Embryonic facial prominence (tissue), 1 donor: ENCODE results near the gene AFDN.

Experiments
- DNase-seq: peaks from one replicate; pipeline ENCODE4 v3.0.0-alpha.2; 2016; ENCODE audit errors: extremely low spot score

The AFDN gene, protein sequence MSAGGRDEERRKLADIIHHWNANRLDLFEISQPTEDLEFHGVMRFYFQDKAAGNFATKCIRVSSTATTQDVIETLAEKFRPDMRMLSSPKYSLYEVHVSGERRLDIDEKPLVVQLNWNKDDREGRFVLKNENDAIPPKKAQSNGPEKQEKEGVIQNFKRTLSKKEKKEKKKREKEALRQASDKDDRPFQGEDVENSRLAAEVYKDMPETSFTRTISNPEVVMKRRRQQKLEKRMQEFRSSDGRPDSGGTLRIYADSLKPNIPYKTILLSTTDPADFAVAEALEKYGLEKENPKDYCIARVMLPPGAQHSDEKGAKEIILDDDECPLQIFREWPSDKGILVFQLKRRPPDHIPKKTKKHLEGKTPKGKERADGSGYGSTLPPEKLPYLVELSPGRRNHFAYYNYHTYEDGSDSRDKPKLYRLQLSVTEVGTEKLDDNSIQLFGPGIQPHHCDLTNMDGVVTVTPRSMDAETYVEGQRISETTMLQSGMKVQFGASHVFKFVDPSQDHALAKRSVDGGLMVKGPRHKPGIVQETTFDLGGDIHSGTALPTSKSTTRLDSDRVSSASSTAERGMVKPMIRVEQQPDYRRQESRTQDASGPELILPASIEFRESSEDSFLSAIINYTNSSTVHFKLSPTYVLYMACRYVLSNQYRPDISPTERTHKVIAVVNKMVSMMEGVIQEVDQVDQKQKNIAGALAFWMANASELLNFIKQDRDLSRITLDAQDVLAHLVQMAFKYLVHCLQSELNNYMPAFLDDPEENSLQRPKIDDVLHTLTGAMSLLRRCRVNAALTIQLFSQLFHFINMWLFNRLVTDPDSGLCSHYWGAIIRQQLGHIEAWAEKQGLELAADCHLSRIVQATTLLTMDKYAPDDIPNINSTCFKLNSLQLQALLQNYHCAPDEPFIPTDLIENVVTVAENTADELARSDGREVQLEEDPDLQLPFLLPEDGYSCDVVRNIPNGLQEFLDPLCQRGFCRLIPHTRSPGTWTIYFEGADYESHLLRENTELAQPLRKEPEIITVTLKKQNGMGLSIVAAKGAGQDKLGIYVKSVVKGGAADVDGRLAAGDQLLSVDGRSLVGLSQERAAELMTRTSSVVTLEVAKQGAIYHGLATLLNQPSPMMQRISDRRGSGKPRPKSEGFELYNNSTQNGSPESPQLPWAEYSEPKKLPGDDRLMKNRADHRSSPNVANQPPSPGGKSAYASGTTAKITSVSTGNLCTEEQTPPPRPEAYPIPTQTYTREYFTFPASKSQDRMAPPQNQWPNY (N-terminal part only)

DNA sequence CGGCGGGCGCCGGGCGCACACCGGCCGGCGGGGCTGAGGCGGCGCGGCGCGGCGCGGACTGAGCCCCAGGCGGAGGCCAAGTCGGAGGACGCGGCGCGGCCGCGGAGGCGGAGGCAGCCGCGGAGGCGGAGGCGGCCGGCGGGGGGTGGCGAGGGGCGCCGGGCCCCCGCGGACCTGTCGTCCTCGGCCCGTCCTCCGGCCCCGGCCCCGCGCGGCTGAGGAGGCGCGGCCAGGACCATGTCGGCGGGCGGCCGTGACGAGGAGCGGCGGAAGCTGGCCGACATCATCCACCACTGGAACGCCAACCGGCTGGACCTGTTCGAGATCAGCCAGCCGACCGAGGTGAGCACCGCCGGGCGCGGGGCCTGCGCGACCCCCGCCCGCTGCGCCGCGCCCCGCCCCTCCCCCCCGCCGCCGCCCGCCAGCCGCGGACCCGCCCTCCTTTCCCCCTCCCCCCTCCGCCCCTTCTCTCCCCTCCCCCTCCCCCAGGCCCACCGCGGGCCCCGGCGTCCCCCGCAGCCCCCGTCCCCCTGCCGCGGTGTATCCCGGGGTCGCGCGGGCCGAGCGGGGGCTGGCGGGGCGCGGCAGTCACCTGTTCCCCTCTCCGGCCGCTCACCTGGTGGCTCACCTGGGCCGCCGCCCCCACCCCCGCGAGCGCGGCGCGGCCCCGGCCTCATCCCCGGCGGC lies at the start of gene AFDN:
Gene AFDN (plus strand): TSS at position 16 of the 687 bp plus-strand sequence. CDS start 222 bp downstream, at position 238.
- no peak for DNase-seq

DNA sequence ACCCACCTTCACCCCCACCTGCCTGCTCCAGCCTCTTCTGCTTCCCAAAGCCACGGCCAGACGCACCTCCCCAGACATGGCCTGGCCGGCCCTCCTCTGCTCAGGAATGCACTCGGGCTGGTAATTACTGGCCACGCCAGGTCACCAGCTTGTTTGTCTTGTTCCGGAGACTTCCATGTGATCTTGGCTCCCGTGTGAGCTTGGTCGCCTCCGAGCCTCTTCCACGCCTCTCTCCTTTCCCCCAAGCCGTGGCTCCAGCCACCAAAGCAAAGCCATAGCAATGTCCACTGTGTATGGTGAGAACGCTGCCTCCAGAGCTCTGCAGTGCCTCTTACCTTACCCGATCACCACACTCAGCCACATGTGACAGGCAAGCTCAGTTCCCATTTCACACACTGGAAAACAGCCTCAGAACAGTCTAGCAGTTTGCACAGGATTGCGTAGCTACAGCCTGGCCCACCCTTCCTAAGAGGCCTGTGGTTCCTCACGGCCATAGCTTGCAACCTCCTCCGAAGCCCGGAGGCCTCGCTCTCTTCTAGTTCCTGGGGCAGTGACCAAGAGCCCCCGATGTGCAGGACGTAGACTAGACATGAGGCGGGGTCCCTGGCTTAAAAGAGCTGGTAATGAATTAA lies 48.1 kb upstream of the AFDN start:
- no peak for DNase-seq

- DNase-seq: no peak
Observed at GRCh38 chr6:167779129-167779992, 47.4 kb upstream of the AFDN start.

- DNase-seq: no peak
Observed at GRCh38 chr6:167779993-167780655, 46.6 kb upstream of the AFDN start.

- no peak for DNase-seq
Observed at GRCh38 chr6:167781066-167781767, 45.5 kb upstream of the AFDN start.

- no peak for DNase-seq
Observed at GRCh38 chr6:167781868-167782267, 44.8 kb upstream of the AFDN start.

DNA sequence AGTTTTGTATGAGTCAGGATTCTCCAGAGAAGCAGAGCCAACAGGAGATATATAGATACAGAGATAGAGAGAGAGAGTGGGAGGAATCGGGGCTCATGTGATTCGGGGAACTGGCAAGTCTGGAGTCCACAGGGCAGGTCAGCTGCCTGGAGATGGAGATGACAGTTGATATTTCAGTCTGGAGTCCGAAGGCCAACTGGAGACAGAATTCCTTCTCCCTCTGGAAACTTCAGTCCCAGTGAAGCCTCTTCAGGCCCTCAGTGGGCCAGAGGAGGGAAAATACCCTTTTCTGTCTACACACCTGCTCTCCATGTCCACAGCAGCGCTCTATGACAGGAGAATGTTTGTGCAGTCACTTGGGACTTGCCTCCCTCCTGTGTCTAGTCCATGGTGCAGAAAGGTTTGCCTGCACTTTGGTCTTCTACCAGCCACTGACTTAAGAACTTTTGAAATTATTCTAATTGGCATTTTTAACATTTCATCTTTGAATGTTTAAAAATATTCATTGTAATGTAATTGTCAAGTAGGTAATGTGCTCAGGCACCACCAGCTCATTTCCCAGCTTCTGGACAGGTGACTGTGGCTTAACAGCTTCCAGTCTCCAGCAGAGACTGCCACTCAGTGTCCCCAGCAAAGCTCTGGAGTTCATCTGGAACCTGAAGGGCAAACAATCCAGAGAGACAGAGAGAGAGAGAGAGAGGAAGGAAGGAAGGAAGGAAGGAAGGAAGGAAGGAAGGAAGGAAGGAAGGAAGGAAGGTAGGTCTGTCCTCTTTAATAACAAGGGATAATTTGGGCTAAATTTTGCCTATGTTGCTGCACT lies 43.8 kb upstream of the AFDN start:
- no peak for DNase-seq

- no peak for DNase-seq
Observed at GRCh38 chr6:167786853-167787675, 39.6 kb upstream of the AFDN start.

- DNase-seq: no peak
Observed at GRCh38 chr6:167787896-167788562, 38.7 kb upstream of the AFDN start.

DNA sequence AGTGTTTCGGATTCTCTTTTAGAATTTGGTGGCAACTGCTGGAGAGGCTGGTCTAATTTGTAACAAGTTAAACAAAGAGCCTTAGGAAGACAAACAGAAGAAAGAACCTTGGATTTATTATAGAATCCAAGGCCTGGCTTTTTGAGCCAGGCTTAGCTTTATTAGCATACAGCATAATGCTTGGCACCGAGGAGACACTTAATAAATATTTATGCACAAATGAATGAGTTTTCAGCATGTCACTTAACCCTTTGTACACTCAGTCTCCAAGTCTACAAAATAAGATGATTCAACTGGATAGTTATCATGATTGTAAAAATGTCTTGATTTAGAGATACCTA lies 38.2 kb upstream of the AFDN start:
- no peak for DNase-seq

- DNase-seq: no peak
Observed at GRCh38 chr6:167789358-167789757, 37.4 kb upstream of the AFDN start.

DNA sequence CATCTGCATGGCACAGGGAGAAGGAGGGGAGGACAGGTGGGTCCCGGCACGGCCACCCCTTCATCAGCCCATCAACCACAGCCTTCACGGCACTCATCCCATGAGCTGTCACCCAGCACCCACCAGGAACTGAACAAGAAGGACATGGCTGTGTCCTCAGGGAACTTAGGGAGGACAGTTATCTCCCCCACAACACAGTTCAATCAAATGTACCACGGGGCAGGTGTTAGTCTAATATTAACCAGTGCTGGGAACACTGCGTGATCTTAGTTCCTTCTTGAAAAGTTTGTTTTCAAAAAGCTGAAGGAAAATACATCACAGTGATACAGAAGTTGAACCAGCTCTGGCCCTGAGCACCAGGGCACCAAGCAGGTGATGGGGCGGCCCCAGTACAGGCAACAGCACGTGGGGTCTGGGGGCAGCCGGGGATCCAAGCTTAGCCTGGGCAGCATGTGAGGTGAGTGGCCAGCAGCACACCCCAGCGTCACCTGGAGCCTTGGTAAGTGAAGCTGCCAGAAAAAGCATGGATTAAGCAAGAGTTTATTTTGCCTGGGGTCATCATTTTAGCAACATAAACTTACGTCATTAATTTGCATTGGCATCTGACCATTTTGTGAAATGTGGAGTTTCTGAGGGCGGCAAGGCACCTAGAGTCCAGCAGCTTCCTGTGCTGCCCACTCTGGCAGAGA lies 35.5 kb upstream of the AFDN start:
- no peak for DNase-seq

DNA sequence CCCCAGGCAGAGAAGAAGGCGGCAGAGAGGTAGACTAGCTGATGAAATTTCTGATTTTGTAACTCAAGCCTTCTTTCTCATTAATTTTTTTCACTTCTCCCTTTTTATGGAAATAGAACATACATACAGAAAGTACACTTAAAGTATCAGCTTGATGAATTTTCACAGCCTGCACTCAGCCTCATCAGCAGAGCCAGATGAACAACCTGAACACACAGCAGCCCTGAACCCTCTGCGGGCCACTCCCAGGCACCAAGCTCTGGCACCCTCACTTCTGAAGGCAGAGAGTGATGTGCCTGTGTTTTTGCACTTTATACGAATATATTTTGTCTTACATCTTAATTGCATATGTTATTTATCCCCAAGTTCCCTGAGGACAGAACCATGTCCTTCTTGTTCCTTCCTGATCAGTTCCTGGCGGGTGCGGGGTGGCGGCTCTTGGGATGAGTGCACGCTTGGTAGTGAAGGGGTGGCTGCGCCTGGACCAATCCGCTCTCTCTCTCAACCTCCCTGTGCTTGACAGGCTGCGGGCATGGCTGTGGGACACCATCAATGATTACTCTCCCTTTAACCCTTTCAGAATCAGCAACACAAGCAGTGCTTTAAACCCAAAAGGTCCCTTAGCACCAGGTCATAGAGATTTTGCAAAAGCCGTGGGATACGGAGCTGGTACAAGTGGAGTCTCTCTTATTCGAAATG lies 34.8 kb upstream of the AFDN start:
- no peak for DNase-seq

GRCh38 chr6:167793421-167793820 lies 33.3 kb upstream of the AFDN start:
- no peak for DNase-seq
